PC-3 (cell line): ENCODE measurements around the gene DNLZ. TPM values are rescaled to one million over a fixed set of nuclear protein-coding genes. Genes with fewer than 3 reads are reported as not detected.

Experiments used
- ATAC-seq: fragments of 200-7000 bp; cut with Tn5 transposase; 2 replicates; pipeline ENCODE4 v1.9.1; 2020; ENCODE audit warnings: mild to moderate bottlenecking, moderate library complexity
- BruUV-seq: library from RNA; stranded (reverse); fragments of 400-500 nt; replicated peaks from 2 replicates; lab custom pipeline; 2021; lab: Mats Ljungman, UMichigan
- CTCF ChIA-PET: fragments of 300-600 bp; sonication (Branson Sonifier 250); formaldehyde crosslinking; loops from one replicate; lab custom pipeline; 2022; ENCODE audit warnings: antibody characterized with exemption; lab: Charles Lee
- POLR2A ChIA-PET: fragments of 300-600 bp; sonication (Branson Sonifier 250); formaldehyde crosslinking; loops from one replicate; lab custom pipeline; 2022; ENCODE audit warnings: antibody characterized with exemption; ENCODE audit not compliant: unreplicated experiment; lab: Charles Lee
- DNase-seq: peaks from one replicate; pipeline ENCODE4 v3.0.0-alpha.2; 2015
- H2AFZ ChIP-seq: fragments of 300-600 bp; sonication (generic); 2 replicates; pipeline ENCODE4 v1.6.0; 2016; ENCODE audit warnings: antibody characterized with exemption, low read length
- H3F3A ChIP-seq: fragments of 300-600 bp; sonication (generic); one replicate; pipeline ENCODE4 v1.6.0; 2017; ENCODE audit warnings: antibody characterized with exemption, low read length, control low read depth, mild to moderate bottlenecking; ENCODE audit not compliant: unreplicated experiment
- H3K27ac ChIP-seq: fragments of 300-600 bp; sonication (generic); 2 replicates; pipeline ENCODE4 v1.5.1; 2016; ENCODE audit warnings: mild to moderate bottlenecking, low read length
- H3K27me3 ChIP-seq: fragments of 300-600 bp; sonication (generic); 2 replicates; pipeline ENCODE4 v1.6.1; 2016; ENCODE audit warnings: low read length, mixed read lengths
- H3K36me3 ChIP-seq: fragments of 300-600 bp; sonication (generic); 2 replicates; pipeline ENCODE4 v1.6.1; 2016; ENCODE audit warnings: low read depth, mixed run types, low read length, mixed read lengths
- H3K4me1 ChIP-seq: fragments of 300-600 bp; sonication (generic); 2 replicates; pipeline ENCODE4 v1.5.1; 2016; ENCODE audit warnings: low read length; ENCODE audit not compliant: insufficient read depth
- H3K4me2 ChIP-seq: fragments of 300-600 bp; sonication (generic); 2 replicates; pipeline ENCODE4 v1.6.0; 2016; ENCODE audit warnings: low read length
- H3K4me3 ChIP-seq: fragments of 300-600 bp; sonication (generic); 2 replicates; pipeline ENCODE4 v1.5.1; 2016; ENCODE audit warnings: mild to moderate bottlenecking, low read length, mixed read lengths
- H3K79me2 ChIP-seq: fragments of 300-600 bp; sonication (generic); 2 replicates; pipeline ENCODE4 v1.6.1; 2017; ENCODE audit warnings: low read length, mixed read lengths
- H3K9ac ChIP-seq: fragments of 300-600 bp; sonication (generic); 2 replicates; pipeline ENCODE4 v1.6.0; 2016; ENCODE audit warnings: mild to moderate bottlenecking, low read length
- H3K9me2 ChIP-seq: fragments of 300-600 bp; sonication (generic); replicated peaks from 2 replicates; pipeline ENCODE4 v1.6.1; 2016; ENCODE audit warnings: mixed run types, low read length, mixed read lengths
- H3K9me3 ChIP-seq: fragments of 300-600 bp; sonication (generic); 2 replicates; pipeline ENCODE4 v1.6.1; 2016; ENCODE audit warnings: low read length, mixed read lengths
- H4K20me1 ChIP-seq: fragments of 300-600 bp; sonication (generic); 2 replicates; pipeline ENCODE4 v1.6.1; 2016; ENCODE audit warnings: low read length, mixed read lengths
- CTCF ChIP-seq: fragments of 300-600 bp; sonication (generic); conservative IDR thresholded peaks from 2 replicates; pipeline ENCODE4 v1.5.1; 2017; ENCODE audit warnings: antibody characterized with exemption, low read depth, mild to moderate bottlenecking, low read length
- EZH2 ChIP-seq: fragments of 300-600 bp; sonication (generic); IDR thresholded peaks from one replicate; pipeline ENCODE4 v1.6.1; 2017; ENCODE audit warnings: antibody characterized with exemption, mild to moderate bottlenecking, low read length; ENCODE audit not compliant: unreplicated experiment
- EZH2phosphoT487 ChIP-seq: fragments of 300-600 bp; sonication (generic); IDR thresholded peaks from 2 replicates; pipeline ENCODE4 v1.6.1; 2018; ENCODE audit warnings: mild to moderate bottlenecking, antibody characterized with exemption, low read length, borderline replicate concordance
- intact Hi-C: fragments of 100-400 bp; cut with micrococcal nuclease; formaldehyde crosslinking; loops from 2 replicates; pipeline ENCODE4 v1.9.0; 2023
- total RNA-seq: library from RNA; depleted of rRNA; stranded (reverse); fragments of >200 nt; gene quantifications from 2 replicates; pipeline ENCODE4 v1.2.3, GENCODE V29; 2014

Gene DNLZ
- total RNA-seq, 1 experiment from 2014 or later: 51.4 TPM

- no peaks in the 10 kb centered on the region for H3K9me3 ChIP-seq
- POLR2A ChIA-PET: no interaction called here
- H3K36me3 ChIP-seq: no peaks in the 10 kb centered on the region
- no peak for ATAC-seq
- no peaks in the 10 kb centered on the region for H3K9me2 ChIP-seq
- CTCF ChIA-PET: no interaction called here
- intact Hi-C loops: no loop called here
- H3K79me2 ChIP-seq: peaks cover 30% of the 10 kb centered on the region
- H3K4me3 ChIP-seq: no peak overlapping the region
- peaks cover 4% of the 10 kb centered on the region; the same call in 1 of the 2 replicates for H4K20me1 ChIP-seq
- peaks cover 8% of the 10 kb centered on the region for H3K4me1 ChIP-seq
- no peaks in the 10 kb centered on the region for H3K27me3 ChIP-seq
- H3F3A ChIP-seq: no peaks in the 10 kb centered on the region
- H3K9ac ChIP-seq: no peak overlapping the region
- no TSS peak for BruUV-seq
- DNase-seq: no peak
- no peak overlapping the region for H3K27ac ChIP-seq
- no peak overlapping the region for H3K4me2 ChIP-seq
- no peak for TF ChIP-seq CTCF
- no peak overlapping the region for H2AFZ ChIP-seq
Observed at GRCh38 chr9:136326061-136326760, 37.3 kb downstream of the DNLZ start.

DNA sequence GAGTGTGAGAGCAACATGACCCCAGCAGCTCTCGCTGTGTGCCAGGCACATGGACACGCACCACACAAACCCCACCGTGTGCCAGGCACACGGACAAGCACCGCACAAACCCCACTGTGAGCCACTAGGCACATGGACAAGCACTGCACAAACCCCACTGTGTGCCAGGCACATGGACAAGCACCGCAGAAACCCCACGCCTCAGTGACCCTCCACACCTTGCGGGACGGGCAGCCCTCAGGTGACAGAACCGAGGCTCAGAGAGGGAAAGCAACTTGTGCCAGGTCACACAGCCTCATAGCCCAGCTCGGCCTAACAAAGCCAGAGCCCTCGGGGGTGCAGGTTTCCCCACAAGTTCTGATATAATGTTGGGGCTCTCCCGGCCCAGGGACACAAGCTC is 38.2 kb downstream of the DNLZ start:
- no peaks in the 10 kb centered on the region for H3K9me3 ChIP-seq
- H3K4me2 ChIP-seq: no peak overlapping the region
- intact Hi-C loops: no loop called here
- H4K20me1 ChIP-seq: peaks cover 2% of the 10 kb centered on the region; the same call in 1 of the 2 replicates
- no TSS peak for BruUV-seq
- no peaks in the 10 kb centered on the region for H3K36me3 ChIP-seq
- H2AFZ ChIP-seq: no peak overlapping the region
- H3K4me3 ChIP-seq: no peak overlapping the region
- no peak overlapping the region for H3K9ac ChIP-seq
- TF ChIP-seq EZH2 (no peak), CTCF (no peak), EZH2phosphoT487 (no peak)
- ATAC-seq: no peak
- ChIA-PET POLR2A (no interaction called here), CTCF (no interaction called here)
- H3K27ac ChIP-seq: no peak overlapping the region
- no peaks in the 10 kb centered on the region for H3K9me2 ChIP-seq
- H3F3A ChIP-seq: no peaks in the 10 kb centered on the region
- DNase-seq: no peak
- H3K4me1 ChIP-seq: peaks cover 8% of the 10 kb centered on the region
- H3K79me2 ChIP-seq: peaks cover 25% of the 10 kb centered on the region
- no peaks in the 10 kb centered on the region for H3K27me3 ChIP-seq

DNA sequence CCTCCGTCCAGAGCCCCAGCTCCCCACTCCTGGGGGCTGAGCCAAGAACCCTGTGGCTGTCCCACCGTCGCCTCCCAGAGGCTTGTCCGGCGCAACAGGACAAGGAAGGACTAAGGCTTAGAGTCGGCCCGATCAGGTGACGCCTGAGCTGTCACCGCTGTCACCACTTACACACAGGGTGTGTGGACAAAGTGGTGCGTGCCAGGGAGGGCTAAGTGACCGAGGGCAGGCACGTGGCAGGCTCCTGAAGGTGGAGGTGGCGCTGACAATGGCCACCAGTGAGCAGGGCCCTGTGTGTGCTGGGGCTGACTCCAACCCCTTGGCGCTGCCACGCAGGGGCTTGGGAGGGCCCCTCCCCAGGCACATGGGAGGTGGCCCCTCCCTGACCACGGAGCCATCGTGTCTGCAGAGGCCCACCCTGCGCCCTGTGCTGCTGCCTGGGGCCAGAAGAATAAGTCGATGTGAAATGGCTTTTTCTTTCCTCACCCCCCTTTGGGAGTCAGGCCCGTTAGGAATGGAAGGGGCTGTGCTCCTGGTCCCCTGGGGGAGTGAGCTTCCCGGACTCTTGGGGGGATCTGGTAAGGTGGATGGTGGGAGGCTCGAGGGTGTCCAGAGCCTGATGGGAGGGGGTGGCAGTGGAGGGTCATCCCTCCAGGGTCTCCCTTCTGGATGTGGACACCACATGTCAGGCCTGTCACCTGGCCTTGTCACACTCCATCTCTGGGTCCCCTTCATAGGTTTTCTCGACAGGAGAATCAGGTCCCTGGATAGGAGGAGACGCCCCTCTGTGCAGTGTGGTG is 38.8 kb downstream of the DNLZ start:
- Histone ChIP-seq H3K4me3 (no peak overlapping the region), H3K27me3 (no peaks in the 10 kb centered on the region), H4K20me1 (no peaks in the 10 kb centered on the region; the same call in 1 of the 2 replicates), H3F3A (no peaks in the 10 kb centered on the region), H3K27ac (no peak overlapping the region), H2AFZ (no peak overlapping the region), H3K9me2 (no peaks in the 10 kb centered on the region), H3K36me3 (no peaks in the 10 kb centered on the region), H3K4me1 (peaks cover 8% of the 10 kb centered on the region), H3K9me3 (no peaks in the 10 kb centered on the region), H3K9ac (no peak overlapping the region), H3K4me2 (no peak overlapping the region), H3K79me2 (peaks cover 18% of the 10 kb centered on the region)
- BruUV-seq: no TSS peak
- POLR2A ChIA-PET: no interaction called here
- CTCF ChIA-PET: no interaction called here
- TF ChIP-seq CTCF (no peak; the same call in 1 of the 2 replicates), EZH2phosphoT487 (no peak), EZH2 (no peak)
- DNase-seq: no peak
- intact Hi-C loops: no loop called here
- ATAC-seq: no peak
